NOMO-1 treated with DMSO at 0.1 percent for 48 hours (cell line): ENCODE data around the gene CYFIP1.

ENCODE experiments used
- DNase-seq: peaks from one replicate; lab custom pipeline; 2025; ENCODE audit not compliant: unreplicated experiment; lab: John Stamatoyannopoulos, UW

Gene CYFIP1

DNA sequence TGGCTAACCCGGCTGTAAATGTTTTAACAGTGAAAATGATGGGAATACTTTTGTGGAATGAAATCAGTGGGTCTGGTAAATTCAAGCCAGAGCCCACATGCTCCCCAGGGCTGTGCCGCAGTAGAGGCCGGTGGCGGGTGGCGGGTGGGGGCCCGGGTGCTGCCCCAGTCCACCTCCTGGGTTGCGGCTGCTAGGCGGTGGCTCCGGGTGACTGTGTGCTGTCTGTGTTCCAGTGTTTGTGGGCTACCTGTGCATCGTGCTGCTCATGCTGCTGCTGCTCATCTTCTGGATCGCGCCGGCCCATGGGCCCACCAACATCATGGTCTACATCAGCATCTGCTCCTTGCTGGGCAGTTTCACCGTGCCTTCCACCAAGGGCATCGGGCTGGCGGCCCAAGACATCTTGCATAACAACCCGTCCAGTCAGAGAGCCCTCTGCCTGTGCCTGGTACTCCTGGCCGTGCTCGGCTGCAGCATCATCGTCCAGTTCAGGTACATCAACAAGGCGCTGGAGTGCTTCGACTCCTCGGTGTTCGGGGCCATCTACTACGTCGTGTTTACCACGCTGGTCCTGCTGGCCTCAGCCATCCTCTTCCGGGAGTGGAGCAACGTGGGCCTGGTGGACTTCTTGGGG lies 156.6 kb downstream of the CYFIP1 start:
- DNase-seq, result no peak

- no peak for DNase-seq
Measured at GRCh38 chr15:22819651-22820050, 160.5 kb downstream of the CYFIP1 start.
